Right lobe of liver (tissue), 6 donors: ENCODE data around the gene ENTPD1. TPM values are rescaled to one million over a fixed set of nuclear protein-coding genes. Genes with fewer than 3 reads are reported as not detected.

ENCODE experiments used
- ATAC-seq, 4 donors: fragments of 200-7000 bp; cut with Tn5 transposase; one replicate each; pipeline ENCODE4 v1.9.1; 2020; ENCODE audit warnings: mild to moderate bottlenecking in 4 of 4, moderate library complexity in 4 of 4
- DNase-seq, 3 donors: peaks; one replicate each; pipeline ENCODE4 v3.0.0-alpha.2; 2020
- H3K27ac ChIP-seq, 3 donors: fragments of 200-600 bp; one replicate each; pipeline ENCODE4 v1.8.0; 2022
- H3K27me3 ChIP-seq, 2 donors: fragments of 200-600 bp; one replicate each; pipeline ENCODE4 v1.8.0; 2022
- H3K36me3 ChIP-seq, 4 donors: fragments of 200-600 bp; sonication (generic) in 1 of 4; one replicate each; pipeline versions ENCODE4 v1.5.1 to v1.8.0; 2017 to 2022; ENCODE audit warnings: control low read depth in 1 of 4
- H3K4me1 ChIP-seq, 4 donors: fragments of 200-600 bp; sonication (generic) in 1 of 4; one replicate each; pipeline versions ENCODE4 v1.5.1 to v1.8.0; 2017 to 2022; ENCODE audit warnings: control low read depth in 1 of 4
- H3K4me3 ChIP-seq, 3 donors: fragments of 200-600 bp; one replicate each; pipeline ENCODE4 v1.8.0; 2022
- H3K9me3 ChIP-seq, 4 donors: fragments of 200-600 bp; sonication (generic) in 1 of 4; one replicate each; pipeline versions ENCODE4 v1.5.1 to v1.8.0; 2017 to 2022; ENCODE audit warnings: control low read depth in 1 of 4
- CTCF ChIP-seq, 4 donors: fragments of 200-600 bp in 3 of 4; fragments of 450-650 bp in 1 of 4; IDR thresholded peaks; one replicate each; pipeline versions ENCODE4 v1.5.1 to v1.8.0; 2016 to 2022; ENCODE audit warnings: antibody characterized with exemption in 4 of 4, mild to moderate bottlenecking in 2 of 4
- POLR2A ChIP-seq: fragments of 450-650 bp; IDR thresholded peaks from one replicate; pipeline ENCODE4 v1.6.1; 2017; ENCODE audit warnings: antibody characterized with exemption, mild to moderate bottlenecking
- WGBS: methylation state at CpG from one replicate; pipeline ENCODE4 v1.1.6; 2018; ENCODE audit warnings: low coverage, low lambda C conversion rate; ENCODE audit not compliant: insufficient coverage; ENCODE audit errors: missing lambda C conversion rate; 5-methylcytosine and 5-hydroxymethylcytosine counted together
- intact Hi-C, 2 donors: fragments of 100-400 bp; cut with DNase I; formaldehyde crosslinking; loops; one replicate each; pipeline versions ENCODE4 v1.11.2 to v1.14.1; 2022
- total RNA-seq, 6 experiments: library from RNA; depleted of rRNA in 2 of 6; stranded (reverse); fragments of >200 nt in 2 of 6; fragmentation: NEBNext Ultra II Directional in 3 of 6; extraction: Animal tissue kit (Norgen Biotek cat#: 25700) in 3 of 6; gene quantifications; one replicate each; pipeline versions ENCODE4 v1.1.0 to v1.2.4, GENCODE V29; 2016 to 2023
- donor health status: DM: no; HTN: yes; CAD: no.
- donor health status: DM: no; HTN: no; CAD: no.
- donor health status: DM: no; HTN: no; CAD: no.
- donor health status: DM: no; HTN: yes; CAD: no.
- donor health status: DM: no; HTN: yes; CAD: no.

Gene ENTPD1
- total RNA-seq, 6 experiments from 2014 or later = 1.8 to 4.7 (median 3.6) TPM

- no peaks in the 10 kb centered on the region for H3K36me3 ChIP-seq
- H3K4me3 ChIP-seq = no peak overlapping the region
- intact Hi-C loops = no loop called here
- DNase-seq (no peak), ATAC-seq (no peak)
- H3K27me3 ChIP-seq = no peaks in the 10 kb centered on the region
- H3K4me1 ChIP-seq = no peaks in the 10 kb centered on the region
- TF ChIP-seq CTCF (IDR thresholded peaks at IDR 0.05) (no peak), POLR2A (no peak)
- no peaks in the 10 kb centered on the region for H3K9me3 ChIP-seq
- WGBS = 71% methylated on average over 1 of the region's 1 CpG
- no peak overlapping the region for H3K27ac ChIP-seq
Observed at GRCh38 chr10:95787447-95787846, 31.5 kb downstream of the ENTPD1 start.

- no peak for TF ChIP-seq CTCF (IDR thresholded peaks at IDR 0.05)
- no peak for TF ChIP-seq POLR2A
- intact Hi-C loops = no loop called here
Observed at GRCh38 chr10:95788830-95789229, 32.9 kb downstream of the ENTPD1 start.

GRCh38 chr10:95789902-95790301 is 33.9 kb downstream of the ENTPD1 start:
- DNase-seq = no peak
- TF ChIP-seq CTCF (IDR thresholded peaks at IDR 0.05) (no peak), POLR2A (no peak)
- Histone ChIP-seq H3K4me1 (no peaks in the 10 kb centered on the region), H3K9me3 (no peaks in the 10 kb centered on the region), H3K27ac (no peak overlapping the region), H3K4me3 (no peak overlapping the region), H3K27me3 (no peaks in the 10 kb centered on the region), H3K36me3 (no peaks in the 10 kb centered on the region)
- no peak for ATAC-seq
- 48% methylated on average over 3 of the region's 3 CpGs for WGBS
- intact Hi-C loops = no loop called here

More at GRCh38 chr10:95788830-95789229, 32.9 kb downstream of the ENTPD1 start:
- H3K4me1 ChIP-seq = no peaks in the 10 kb centered on the region
- 54% methylated on average over 2 of the region's 2 CpGs for WGBS
- H3K4me3 ChIP-seq = no peak overlapping the region
- H3K9me3 ChIP-seq = no peaks in the 10 kb centered on the region
- no peak for DNase-seq
- H3K27ac ChIP-seq = no peak overlapping the region
- no peak for ATAC-seq
- H3K27me3 ChIP-seq = no peaks in the 10 kb centered on the region
- no peaks in the 10 kb centered on the region for H3K36me3 ChIP-seq

GRCh38 chr10:95790982-95791381 is 35.0 kb downstream of the ENTPD1 start:
- Histone ChIP-seq H3K9me3 (no peaks in the 10 kb centered on the region), H3K4me1 (no peaks in the 10 kb centered on the region), H3K27me3 (no peaks in the 10 kb centered on the region), H3K36me3 (no peaks in the 10 kb centered on the region), H3K4me3 (no peak overlapping the region), H3K27ac (no peak overlapping the region)
- ATAC-seq = no peak
- TF ChIP-seq POLR2A (no peak), CTCF (IDR thresholded peaks at IDR 0.05) (no peak)
- DNase-seq = no peak
- WGBS = 61% methylated on average over 3 of the region's 3 CpGs
- intact Hi-C loops = no loop called here

GRCh38 chr10:95791425-95791979 is 35.5 kb downstream of the ENTPD1 start:
- H3K36me3 ChIP-seq = no peaks in the 10 kb centered on the region
- 58% methylated on average over 1 of the region's 2 CpGs for WGBS
- H3K4me3 ChIP-seq = no peak overlapping the region
- DNase-seq = no peak
- TF ChIP-seq CTCF (IDR thresholded peaks at IDR 0.05) = no peak
- no peak for TF ChIP-seq POLR2A
- no peaks in the 10 kb centered on the region for H3K27me3 ChIP-seq
- no peak overlapping the region for H3K27ac ChIP-seq
- H3K4me1 ChIP-seq = no peaks in the 10 kb centered on the region
- no peak for ATAC-seq
- H3K9me3 ChIP-seq = no peaks in the 10 kb centered on the region
- intact Hi-C loops = no loop called here
